Right lobe of liver (tissue), 6 donors: ENCODE measurements around the gene FLT3. TPM values are rescaled to one million over a fixed set of nuclear protein-coding genes. Genes with fewer than 3 reads are reported as not detected.

Experiments
- ATAC-seq, 4 donors: fragments of 200-7000 bp; cut with Tn5 transposase; one replicate each; pipeline ENCODE4 v1.9.1; 2020; ENCODE audit warnings: mild to moderate bottlenecking in 4 of 4, moderate library complexity in 4 of 4
- DNase-seq, 3 donors: peaks; one replicate each; pipeline ENCODE4 v3.0.0-alpha.2; 2020
- H3K27ac ChIP-seq, 3 donors: fragments of 200-600 bp; one replicate each; pipeline ENCODE4 v1.8.0; 2022
- H3K27me3 ChIP-seq, 2 donors: fragments of 200-600 bp; one replicate each; pipeline ENCODE4 v1.8.0; 2022
- H3K36me3 ChIP-seq, 4 donors: fragments of 200-600 bp; sonication (generic) in 1 of 4; one replicate each; pipeline versions ENCODE4 v1.5.1 to v1.8.0; 2017 to 2022; ENCODE audit warnings: control low read depth in 1 of 4
- H3K4me1 ChIP-seq, 4 donors: fragments of 200-600 bp; sonication (generic) in 1 of 4; one replicate each; pipeline versions ENCODE4 v1.5.1 to v1.8.0; 2017 to 2022; ENCODE audit warnings: control low read depth in 1 of 4
- H3K4me3 ChIP-seq, 3 donors: fragments of 200-600 bp; one replicate each; pipeline ENCODE4 v1.8.0; 2022
- H3K9me3 ChIP-seq, 4 donors: fragments of 200-600 bp; sonication (generic) in 1 of 4; one replicate each; pipeline versions ENCODE4 v1.5.1 to v1.8.0; 2017 to 2022; ENCODE audit warnings: control low read depth in 1 of 4
- CTCF ChIP-seq, 4 donors: fragments of 200-600 bp in 3 of 4; fragments of 450-650 bp in 1 of 4; IDR thresholded peaks; one replicate each; pipeline versions ENCODE4 v1.5.1 to v1.8.0; 2016 to 2022; ENCODE audit warnings: antibody characterized with exemption in 4 of 4, mild to moderate bottlenecking in 2 of 4
- POLR2A ChIP-seq: fragments of 450-650 bp; IDR thresholded peaks from one replicate; pipeline ENCODE4 v1.6.1; 2017; ENCODE audit warnings: antibody characterized with exemption, mild to moderate bottlenecking
- WGBS: methylation state at CpG from one replicate; pipeline ENCODE4 v1.1.6; 2018; ENCODE audit warnings: low coverage, low lambda C conversion rate; ENCODE audit not compliant: insufficient coverage; ENCODE audit errors: missing lambda C conversion rate; 5-methylcytosine and 5-hydroxymethylcytosine counted together
- intact Hi-C, 2 donors: fragments of 100-400 bp; cut with DNase I; formaldehyde crosslinking; loops; one replicate each; pipeline versions ENCODE4 v1.11.2 to v1.14.1; 2022
- total RNA-seq, 6 experiments: library from RNA; depleted of rRNA in 2 of 6; stranded (reverse); fragments of >200 nt in 2 of 6; fragmentation: NEBNext Ultra II Directional in 3 of 6; extraction: Animal tissue kit (Norgen Biotek cat#: 25700) in 3 of 6; gene quantifications; one replicate each; pipeline versions ENCODE4 v1.1.0 to v1.2.4, GENCODE V29; 2016 to 2023
- donor health status: DM: no; HTN: yes; CAD: no.
- donor health status: DM: no; HTN: no; CAD: no.
- donor health status: DM: no; HTN: no; CAD: no.
- donor health status: DM: no; HTN: yes; CAD: no.
- donor health status: DM: no; HTN: yes; CAD: no.

The FLT3 gene
- total RNA-seq, 6 experiments from 2014 or later, result 0.04 to 0.74 (median 0.24) TPM

- no peaks in the 10 kb centered on the region for H3K27me3 ChIP-seq
- intact Hi-C loops, result no loop called here
- no peaks in the 10 kb centered on the region for H3K4me1 ChIP-seq
- no peak overlapping the region for H3K27ac ChIP-seq
- no peaks in the 10 kb centered on the region for H3K36me3 ChIP-seq
- TF ChIP-seq POLR2A (no peak), CTCF (IDR thresholded peaks at IDR 0.05) (no peak)
- peak in 3 of 4 donors; percentile 9 to 28 (median 21) for ATAC-seq
- 42% methylated on average over 3 of the region's 5 CpGs for WGBS
- no peak overlapping the region for H3K4me3 ChIP-seq
- no peaks in the 10 kb centered on the region for H3K9me3 ChIP-seq
- no peak for DNase-seq
These were observed 68.5 kb downstream of the FLT3 start for GRCh38 chr13:28031896-28032288.

GRCh38 chr13:28031220-28031895 is 69.0 kb downstream of the FLT3 start:
- 60% methylated on average over 10 of the region's 10 CpGs for WGBS
- intact Hi-C loops, result no loop called here
- no peak overlapping the region for H3K27ac ChIP-seq
- DNase-seq (peak; percentile 35 to 61 (median 47)), ATAC-seq (peak; percentile 34 to 88 (median 77))
- H3K27me3 ChIP-seq, result no peaks in the 10 kb centered on the region
- TF ChIP-seq CTCF (IDR thresholded peaks at IDR 0.05) (no peak), POLR2A (no peak)
- H3K36me3 ChIP-seq, result no peaks in the 10 kb centered on the region
- no peaks in the 10 kb centered on the region for H3K9me3 ChIP-seq
- H3K4me1 ChIP-seq, result no peaks in the 10 kb centered on the region
- no peak overlapping the region for H3K4me3 ChIP-seq

GRCh38 chr13:28027607-28028364 is 72.6 kb downstream of the FLT3 start:
- no peaks in the 10 kb centered on the region for H3K9me3 ChIP-seq
- no peak overlapping the region for H3K4me3 ChIP-seq
- no peaks in the 10 kb centered on the region for H3K36me3 ChIP-seq
- H3K4me1 ChIP-seq, result peaks cover 0 to 8% (median 0%) of the 10 kb centered on the region in 4 donors
- H3K27me3 ChIP-seq, result no peaks in the 10 kb centered on the region
- H3K27ac ChIP-seq, result no peak overlapping the region
- 65% methylated on average over 7 of the region's 8 CpGs for WGBS
- DNase-seq, result no peak
- no peak for TF ChIP-seq CTCF (IDR thresholded peaks at IDR 0.05)
- no peak for ATAC-seq
- intact Hi-C loops, result no loop called here

GRCh38 chr13:28027071-28027470 is 73.3 kb downstream of the FLT3 start:
- intact Hi-C loops, result no loop called here
- H3K27ac ChIP-seq, result no peak overlapping the region
- TF ChIP-seq POLR2A, result no peak
- no peak for TF ChIP-seq CTCF (IDR thresholded peaks at IDR 0.05)
- no peaks in the 10 kb centered on the region for H3K9me3 ChIP-seq
- no peak for DNase-seq
- no peaks in the 10 kb centered on the region for H3K27me3 ChIP-seq
- H3K4me3 ChIP-seq, result no peak overlapping the region
- H3K36me3 ChIP-seq, result no peaks in the 10 kb centered on the region
- H3K4me1 ChIP-seq, result peaks cover 0 to 8% (median 0%) of the 10 kb centered on the region in 4 donors
- ATAC-seq, result no peak
